ENCODE measurements around the gene PCBP4.
"Not testable (repeated sequence)": the region's sequence is repeated elsewhere in the genome, so short reads cannot be mapped to it uniquely, and the experiment has no call there.

Gene PCBP4

GRCh38 chr3:51993657-51994056 is 26.4 kb upstream of the PCBP4 start:
- DNase-seq, result not testable (repeated sequence)

- DNase-seq, result no peak
These were observed 24.9 kb upstream of the PCBP4 start for GRCh38 chr3:51992017-51992682.

GRCh38 chr3:51990501-51990971 is 23.3 kb upstream of the PCBP4 start:
- DNase-seq, result not testable (repeated sequence)

- no peak for DNase-seq
These were observed 21.3 kb upstream of the PCBP4 start for GRCh38 chr3:51988286-51989146.

- no peak for DNase-seq
These were observed 20.3 kb upstream of the PCBP4 start for GRCh38 chr3:51987568-51987967.

- DNase-seq, result no peak
These were observed 19.0 kb upstream of the PCBP4 start for GRCh38 chr3:51986010-51986947.

GRCh38 chr3:51985063-51985462 is 17.8 kb upstream of the PCBP4 start:
- no peak for DNase-seq

- no peak for DNase-seq
These were observed 17.0 kb upstream of the PCBP4 start for GRCh38 chr3:51984269-51984647.

GRCh38 chr3:51983578-51984268 is 16.5 kb upstream of the PCBP4 start:
- no peak for DNase-seq

- DNase-seq, result peak; percentile 64 to 76
These were observed 15.8 kb upstream of the PCBP4 start, which contains the start of gene ACY1 for GRCh38 chr3:51982838-51983577. Gene ACY1 (plus strand): TSS chr3:51983535. CDS start chr3:51984065, 530 bp downstream.

GRCh38 chr3:51982352-51982837 is 15.1 kb upstream of the PCBP4 start:
- DNase-seq, result peak in 1 of 2 donors; percentile 19

GRCh38 chr3:51980253-51980652 is 13.0 kb upstream of the PCBP4 start:
- no peak for DNase-seq

GRCh38 chr3:51978143-51978502 is 10.9 kb upstream of the PCBP4 start:
- DNase-seq, result no peak

- peak; percentile 26 to 53 for DNase-seq
These were observed 10.3 kb upstream of the PCBP4 start for GRCh38 chr3:51977446-51978142.

GRCh38 chr3:51975852-51976549 is 8.7 kb upstream of the PCBP4 start:
- peak; percentile 43 to 48 for DNase-seq

- DNase-seq, result peak; percentile 82 to 85
These were observed 8.0 kb upstream of the PCBP4 start, which contains the start of gene ABHD14A for GRCh38 chr3:51974963-51975851. Gene ABHD14A (plus strand): TSS chr3:51975064. CDS start chr3:51975136, 72 bp downstream.

GRCh38 chr3:51974277-51974962 is 7.2 kb upstream of the PCBP4 start:
- DNase-seq, result no peak

- DNase-seq, result no peak
These were observed 4.1 kb upstream of the PCBP4 start for GRCh38 chr3:51971350-51971749.
